GM12874 (cell line): ENCODE data around the gene XG.

Experiments
- CTCF ChIP-seq: IDR thresholded peaks from 2 replicates; pipeline ENCODE4 v1.5.1; 2011; ENCODE audit warnings: low read depth, mild to moderate bottlenecking, control low read depth, low read length, moderate library complexity; ENCODE audit not compliant: insufficient read depth

XG gene

GRCh38 chrX:2718821-2719220 lies 33.0 kb upstream of the XG start:
- no peak for TF ChIP-seq CTCF

- no peak for TF ChIP-seq CTCF
These were observed 31.9 kb upstream of the XG start for GRCh38 chrX:2719774-2720447.

GRCh38 chrX:2723286-2723879 lies 28.5 kb upstream of the XG start:
- TF ChIP-seq CTCF = no peak

- no peak for TF ChIP-seq CTCF
These were observed 19.8 kb upstream of the XG start for GRCh38 chrX:2732076-2732475.

- no peak for TF ChIP-seq CTCF
These were observed 19.2 kb upstream of the XG start for GRCh38 chrX:2732649-2733048.

- TF ChIP-seq CTCF = no peak
These were observed 18.6 kb upstream of the XG start for GRCh38 chrX:2733286-2733685.

- no peak for TF ChIP-seq CTCF
These were observed 16.6 kb upstream of the XG start for GRCh38 chrX:2735270-2735669.
